CD4-positive, alpha-beta T cell treated with Interleukin-2 at 100 ng/mL for 4 hours (primary cell): Measurements from ENCODE around the gene IRX4.
"Not testable (repeated sequence)": the region's sequence is repeated elsewhere in the genome, so short reads cannot be mapped to it uniquely, and the experiment has no call there.

Source experiments
- DNase-seq: peaks from one replicate; pipeline ENCODE4 v3.0.0-alpha.2; 2020; ENCODE audit warnings: low spot score

Gene IRX4

GRCh38 chr5:1877103-1878049 is 5.3 kb downstream of the IRX4 start:
- no peak for DNase-seq

GRCh38 chr5:1876660-1877064 is 6.1 kb downstream of the IRX4 start:
- no peak for DNase-seq

DNA sequence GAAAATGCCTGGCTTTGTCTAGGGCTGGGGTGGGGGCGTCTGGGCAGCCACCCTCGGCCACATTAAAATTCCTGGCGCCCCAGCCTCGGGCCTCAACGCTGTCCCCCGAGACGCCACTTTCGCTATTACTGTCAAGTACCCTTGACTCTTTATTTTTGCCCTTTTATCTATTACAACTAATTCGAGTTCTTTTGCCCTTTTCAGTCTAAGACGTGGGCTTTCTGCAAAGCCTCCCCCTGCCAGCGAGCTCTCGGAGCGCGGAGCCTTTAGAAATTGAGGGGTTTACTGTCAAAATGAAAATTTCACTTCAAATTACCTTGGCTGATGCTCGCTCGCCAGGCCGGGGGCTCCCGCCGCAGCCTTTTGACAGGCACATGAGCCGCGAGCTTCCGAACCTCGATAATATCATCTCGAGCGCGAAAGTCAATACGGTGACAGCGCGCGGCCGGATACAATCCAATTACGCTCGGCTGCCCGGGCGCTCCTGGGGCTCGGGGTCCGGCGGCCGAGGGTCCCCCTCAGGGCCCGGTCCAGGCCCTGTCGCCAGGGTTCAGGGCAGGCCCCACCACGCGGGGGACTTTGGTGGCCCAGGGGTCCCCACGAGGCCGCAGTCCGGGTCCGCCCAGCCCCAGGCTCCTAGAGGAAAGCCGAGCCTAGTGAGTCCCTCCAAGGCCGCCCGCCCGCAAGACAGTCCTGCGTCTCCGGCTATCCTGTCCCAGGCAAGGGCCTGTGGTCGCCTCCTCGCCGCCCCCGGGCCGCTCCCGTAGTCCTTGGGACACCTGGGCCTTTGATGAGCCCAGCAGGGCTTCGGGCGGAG is 6.7 kb downstream of the IRX4 start:
- no peak for DNase-seq

DNA sequence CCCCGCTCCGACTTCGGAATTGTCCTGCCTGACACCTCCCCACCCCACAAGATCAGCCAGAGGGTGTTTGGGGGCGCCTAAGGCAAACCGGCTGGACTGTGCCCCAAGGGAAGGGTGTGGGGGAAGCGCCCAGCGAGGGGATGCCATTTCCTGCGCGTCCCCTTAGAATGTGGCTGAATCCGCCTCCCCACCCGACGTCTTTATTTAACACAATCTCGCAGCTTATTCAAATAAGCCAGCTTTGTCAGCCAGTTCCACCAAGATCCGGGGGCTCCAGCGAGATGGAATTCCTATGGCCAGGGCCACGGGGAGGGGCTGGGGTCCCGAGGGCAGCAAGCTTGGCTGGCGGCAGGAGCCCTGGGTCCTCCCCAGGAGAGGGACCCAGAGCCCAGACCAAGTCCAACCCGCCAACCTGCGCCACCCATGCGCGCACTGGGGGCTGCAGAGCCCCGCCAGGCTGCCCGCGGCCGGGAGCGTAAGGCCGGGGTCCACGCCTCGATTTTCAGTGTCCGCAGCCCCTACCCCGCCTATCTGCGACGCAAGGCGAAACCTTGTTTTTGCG is 7.4 kb downstream of the IRX4 start:
- DNase-seq: no peak

- DNase-seq: no peak
These were observed 7.9 kb downstream of the IRX4 start for GRCh38 chr5:1874771-1875220.

DNA sequence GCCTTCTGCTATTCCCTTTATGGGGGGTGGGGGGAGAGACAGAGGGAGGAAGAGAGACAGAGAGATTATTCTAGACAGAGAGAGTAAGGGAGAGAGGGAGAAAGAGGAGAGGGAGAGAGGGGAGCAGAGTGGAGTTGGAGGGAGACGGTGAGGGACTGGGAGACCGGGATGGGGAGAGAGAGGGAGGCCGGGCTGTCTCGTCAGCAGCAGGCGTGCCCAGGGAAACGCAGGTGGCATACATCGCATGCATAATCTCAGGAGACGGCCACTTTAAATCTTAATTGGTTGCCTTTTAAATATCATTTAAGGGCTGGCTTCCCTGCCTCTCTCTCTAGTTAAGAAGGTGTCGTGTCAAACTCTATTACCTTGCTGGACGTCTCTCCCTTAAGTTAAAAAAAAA is 8.4 kb downstream of the IRX4 start:
- DNase-seq: no peak

GRCh38 chr5:1873243-1873959 is 9.3 kb downstream of the IRX4 start:
- no peak for DNase-seq

DNA sequence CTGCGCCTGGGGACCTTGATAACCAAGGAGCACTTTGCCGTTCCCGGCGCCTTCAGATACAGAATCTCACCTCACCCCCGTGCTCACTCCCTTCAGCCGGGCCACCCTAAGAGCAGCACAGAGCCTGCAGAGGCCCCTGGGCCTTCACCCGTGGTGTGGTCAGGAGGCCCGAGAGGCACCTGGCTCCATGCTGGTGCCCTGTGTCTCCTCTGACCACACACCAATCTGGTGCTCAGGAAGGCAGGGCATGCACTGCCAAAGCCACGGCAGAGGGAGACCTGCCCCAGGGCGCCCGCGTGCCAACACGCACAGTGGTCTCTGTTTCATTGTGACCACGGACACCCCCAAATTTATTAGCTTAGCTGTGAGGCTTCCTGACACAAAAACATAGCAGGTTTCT is 11.3 kb downstream of the IRX4 start:
- no peak for DNase-seq

DNA sequence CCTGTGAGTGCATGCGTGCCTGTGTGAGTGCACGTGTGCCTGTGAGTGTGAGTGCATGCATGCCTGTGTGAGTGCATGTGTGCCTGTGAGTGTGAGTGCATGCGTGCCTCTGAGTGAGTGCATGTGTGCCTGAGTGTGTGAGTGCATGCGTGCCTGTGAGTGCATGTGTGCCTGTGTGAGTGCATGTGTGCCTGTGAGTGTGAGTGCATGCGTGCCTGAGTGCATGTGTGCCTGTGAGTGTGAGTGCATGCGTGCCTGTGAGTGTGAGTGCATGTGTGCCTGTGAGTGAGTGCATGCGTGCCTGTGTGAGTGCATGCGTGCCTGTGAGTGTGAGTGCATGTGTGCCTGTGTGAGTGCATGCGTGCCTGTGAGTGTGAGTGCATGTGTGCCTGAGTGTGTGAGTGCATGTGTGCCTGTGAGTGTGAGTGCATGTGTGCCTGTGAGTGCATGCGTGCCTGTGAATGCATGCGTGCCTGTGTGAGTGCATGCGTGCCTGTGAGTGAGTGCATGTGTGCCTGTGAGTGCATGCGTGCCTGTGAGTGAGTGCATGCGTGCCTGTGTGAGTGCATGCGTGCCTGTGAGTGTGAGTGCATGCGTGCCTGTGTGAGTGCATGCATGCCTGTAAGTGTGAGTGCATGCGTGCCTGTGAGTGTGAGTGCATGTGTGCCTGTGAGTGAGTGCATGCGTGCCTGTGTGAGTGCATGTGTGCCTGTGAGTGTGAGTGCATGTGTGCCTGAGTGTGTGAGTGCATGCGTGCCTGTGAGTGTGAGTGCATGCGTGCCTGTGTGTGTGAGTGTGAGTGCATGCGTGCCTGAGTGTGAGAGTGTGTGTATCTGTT is 12.1 kb downstream of the IRX4 start:
- DNase-seq: not testable (repeated sequence)

- DNase-seq: no peak
These were observed 13.7 kb downstream of the IRX4 start for GRCh38 chr5:1868886-1869475.

DNA sequence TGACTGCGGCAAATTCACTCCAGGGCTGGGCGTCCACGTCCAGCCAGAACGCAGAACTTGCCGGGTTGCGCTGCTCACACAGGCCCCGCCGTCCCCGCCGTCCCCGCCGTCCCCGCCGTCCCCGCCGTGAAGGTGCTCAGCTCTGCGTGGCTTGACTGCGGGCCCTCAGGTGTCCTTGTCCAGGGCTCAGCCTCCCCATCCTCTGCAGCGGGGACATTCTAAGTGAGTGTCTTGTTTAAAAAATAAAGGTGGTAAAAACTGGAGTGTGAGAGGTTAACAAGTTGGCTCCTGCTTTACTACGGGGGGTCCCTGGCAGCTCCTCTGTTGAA is 14.9 kb downstream of the IRX4 start:
- no peak for DNase-seq

DNA sequence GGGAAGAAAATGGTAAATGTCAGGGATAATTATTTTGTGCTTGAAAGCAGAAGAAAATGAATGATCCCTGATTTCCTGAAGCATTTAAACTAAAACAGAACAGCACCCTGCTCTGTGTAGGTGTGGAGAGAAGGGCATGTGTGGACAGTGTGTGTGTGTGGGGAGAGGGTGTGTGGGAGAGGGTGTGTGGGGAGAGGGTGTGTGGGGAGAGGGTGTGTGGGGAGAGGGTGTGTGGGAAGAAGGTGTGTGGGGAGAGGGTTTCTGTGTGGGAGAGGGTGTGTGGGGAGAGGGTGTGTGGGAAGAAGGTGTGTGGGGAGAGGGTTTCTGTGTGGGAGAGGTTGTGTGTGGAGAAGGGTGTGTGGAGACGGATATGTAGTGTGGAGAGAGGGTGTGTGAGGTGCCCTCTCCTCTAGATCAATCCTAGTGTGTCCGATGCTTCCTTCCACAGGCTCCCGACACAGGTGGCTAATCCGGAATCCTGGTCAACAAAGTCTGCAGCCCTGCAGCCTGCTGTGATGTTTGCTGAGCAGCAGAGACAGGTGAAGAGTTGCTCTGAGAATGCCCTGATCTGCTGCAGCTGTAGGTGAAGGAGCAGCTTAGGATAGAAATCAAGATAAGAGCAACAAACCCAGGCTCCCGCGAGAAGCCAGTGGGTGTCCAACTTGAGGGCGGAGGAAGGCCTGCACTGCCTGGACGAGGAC is 15.5 kb downstream of the IRX4 start:
- no peak for DNase-seq

GRCh38 chr5:1865948-1866347 is 16.8 kb downstream of the IRX4 start:
- no peak for DNase-seq

DNA sequence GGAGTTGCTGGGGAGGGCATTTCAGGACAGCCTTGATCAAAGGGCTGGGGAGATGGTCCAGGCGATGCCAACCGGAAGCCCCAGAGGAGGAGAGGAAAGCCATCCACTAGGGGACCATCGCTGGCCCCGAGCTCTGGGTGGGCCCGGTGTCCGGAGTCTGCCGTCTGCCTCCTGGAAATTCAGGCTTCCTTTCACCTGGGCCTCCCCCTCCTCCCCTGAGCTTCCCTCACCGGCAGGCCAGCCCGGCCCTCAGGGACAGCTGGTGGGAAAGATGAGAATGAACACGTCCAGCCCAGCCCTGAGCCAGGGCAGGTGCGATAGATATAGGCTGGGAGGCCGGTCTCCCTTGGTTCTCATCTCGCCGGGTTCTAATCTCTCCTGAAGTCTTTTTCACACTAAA is 17.2 kb downstream of the IRX4 start:
- no peak for DNase-seq

DNA sequence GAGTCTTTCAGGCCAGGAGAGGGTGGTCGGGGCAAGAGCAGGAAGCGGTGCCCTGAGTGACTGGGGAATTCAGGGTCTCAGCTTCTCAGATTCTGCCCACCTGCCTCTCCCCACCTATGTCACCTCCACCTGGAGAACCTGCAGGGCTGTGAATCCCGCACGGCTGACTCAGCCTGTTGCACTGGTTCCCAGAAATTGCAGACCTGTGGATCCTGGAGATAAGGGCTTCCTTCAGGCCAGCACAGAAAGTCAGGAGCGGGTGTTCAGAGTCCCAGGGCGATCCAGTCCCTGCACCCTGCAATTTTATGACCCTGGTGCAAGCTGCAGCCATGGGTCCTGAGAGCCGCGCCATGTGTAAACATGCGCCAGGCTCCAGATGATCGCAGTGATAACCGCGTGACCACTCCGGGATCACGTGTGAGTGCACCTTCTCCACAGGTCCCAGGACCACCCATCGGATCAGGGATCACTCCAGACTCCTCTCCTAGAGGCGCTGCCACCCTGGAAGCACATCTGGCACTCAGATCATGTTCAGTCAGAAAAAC is 17.8 kb downstream of the IRX4 start:
- DNase-seq: no peak

GRCh38 chr5:1860949-1861348 is 21.8 kb downstream of the IRX4 start:
- DNase-seq: no peak

- no peak for DNase-seq
These were observed 22.6 kb downstream of the IRX4 start for GRCh38 chr5:1860021-1860610.

- no peak for DNase-seq
These were observed 23.6 kb downstream of the IRX4 start for GRCh38 chr5:1859099-1859498.

DNA sequence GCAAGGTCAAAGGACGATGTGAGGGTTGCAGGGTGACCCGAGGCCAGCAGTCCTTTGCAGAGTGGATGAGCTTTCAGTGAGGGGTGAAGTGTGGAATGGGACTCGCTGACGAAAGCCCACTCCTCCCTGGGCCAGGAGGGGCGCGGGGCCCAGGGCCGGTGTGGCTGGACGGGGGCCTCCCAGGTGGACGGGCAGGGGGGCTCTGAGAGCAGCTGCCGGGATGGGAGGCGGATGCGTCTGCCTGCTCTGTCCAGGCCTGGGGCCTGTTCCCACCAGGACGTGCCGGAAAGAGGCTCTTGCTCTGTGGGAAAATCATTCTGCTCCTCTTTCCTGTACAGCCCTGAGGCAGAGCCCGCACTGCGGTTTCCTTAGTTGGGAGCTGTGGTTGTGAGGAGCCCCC is 24.3 kb downstream of the IRX4 start:
- no peak for DNase-seq

GRCh38 chr5:1857256-1857600 is 25.5 kb downstream of the IRX4 start:
- DNase-seq: no peak
